Duodenal mucosa (tissue), 2 donors: Measurements from ENCODE around the gene RNF31.
"Not testable (repeated sequence)": the region's sequence is repeated elsewhere in the genome, so short reads cannot be mapped to it uniquely, and the experiment has no call there.

Source experiments
- H3K27ac ChIP-seq: one replicate; pipeline ENCODE4 v1.7.0; 2013; ENCODE audit warnings: low read depth, low read length
- H3K27me3 ChIP-seq, 2 donors: one replicate each; pipeline ENCODE4 v1.7.0; 2013; ENCODE audit warnings: low read length in 2 of 2, control low read depth in 1 of 2; ENCODE audit not compliant: insufficient read depth in 2 of 2, control insufficient read depth in 1 of 2
- H3K36me3 ChIP-seq, 2 donors: one replicate each; pipeline ENCODE4 v1.7.0; 2013; ENCODE audit warnings: low read length in 2 of 2, control low read depth in 1 of 2; ENCODE audit not compliant: insufficient read depth in 2 of 2, control insufficient read depth in 1 of 2
- H3K4me1 ChIP-seq, 2 donors: one replicate each; pipeline ENCODE4 v1.7.0; 2013; ENCODE audit warnings: low read length in 2 of 2, control low read depth in 1 of 2; ENCODE audit not compliant: insufficient read depth in 2 of 2, control insufficient read depth in 1 of 2
- H3K4me3 ChIP-seq, 2 donors: one replicate each; pipeline ENCODE4 v1.7.0; 2013; ENCODE audit warnings: low read length in 2 of 2, low read depth in 1 of 2
- H3K9ac ChIP-seq, 2 donors: one replicate each; pipeline ENCODE4 v1.7.0; 2013; ENCODE audit warnings: low read length in 2 of 2, low read depth in 1 of 2
- H3K9me3 ChIP-seq, 2 donors: one replicate each; pipeline ENCODE4 v1.7.0; 2013; ENCODE audit warnings: low read length in 2 of 2, control low read depth in 1 of 2; ENCODE audit not compliant: control insufficient read depth in 1 of 2

RNF31 gene

DNA sequence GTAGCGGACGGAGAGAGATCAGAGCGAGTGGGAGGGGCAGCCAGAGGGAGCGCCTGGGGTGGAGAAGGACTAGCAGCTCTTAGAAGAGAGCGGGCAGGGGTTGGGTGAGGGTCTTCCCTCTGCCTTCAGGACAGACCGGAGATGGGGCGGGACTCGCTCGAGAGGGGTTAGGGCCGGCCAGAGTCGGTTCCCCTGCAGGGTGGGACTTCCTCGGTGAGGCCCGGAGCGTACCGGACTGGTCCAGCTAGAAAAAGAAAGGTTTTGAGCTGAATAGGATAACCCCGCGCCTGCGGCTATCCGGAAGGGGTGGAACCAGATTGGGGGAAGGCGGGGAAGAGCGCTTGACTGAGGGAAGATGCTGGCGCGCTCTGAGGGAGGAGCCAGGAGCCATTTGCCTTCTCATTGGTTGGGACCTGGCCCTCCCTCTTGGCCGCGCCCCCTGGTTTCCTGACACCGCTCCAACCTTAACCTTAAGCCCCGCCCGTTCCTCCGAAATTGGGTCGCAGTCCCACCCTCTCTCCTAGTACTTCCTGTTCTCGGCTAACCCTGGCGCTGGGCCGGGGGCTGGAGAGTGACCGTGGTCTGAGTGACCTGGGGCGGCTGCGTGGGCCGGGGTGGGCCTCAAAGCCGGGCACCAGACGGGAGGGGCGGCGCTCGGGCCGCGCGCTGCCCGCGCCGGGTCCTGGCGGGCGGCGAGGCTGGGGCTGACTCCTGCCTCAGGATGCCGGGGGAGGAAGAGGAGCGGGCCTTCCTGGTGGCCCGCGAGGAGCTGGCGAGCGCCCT is at the start of gene RNF31:
Gene RNF31, plus strand, starts transcription at position 521 of the 783 bp plus-strand sequence. Its CDS starts 201 bp downstream, at position 722.
- Histone ChIP-seq H3K4me1 (peaks cover 47% of the 10 kb centered on the region in 2 donors), H3K36me3 (peaks cover 41 to 57% of the 10 kb centered on the region in 2 donors), H3K27me3 (no peaks in the 10 kb centered on the region)

DNA sequence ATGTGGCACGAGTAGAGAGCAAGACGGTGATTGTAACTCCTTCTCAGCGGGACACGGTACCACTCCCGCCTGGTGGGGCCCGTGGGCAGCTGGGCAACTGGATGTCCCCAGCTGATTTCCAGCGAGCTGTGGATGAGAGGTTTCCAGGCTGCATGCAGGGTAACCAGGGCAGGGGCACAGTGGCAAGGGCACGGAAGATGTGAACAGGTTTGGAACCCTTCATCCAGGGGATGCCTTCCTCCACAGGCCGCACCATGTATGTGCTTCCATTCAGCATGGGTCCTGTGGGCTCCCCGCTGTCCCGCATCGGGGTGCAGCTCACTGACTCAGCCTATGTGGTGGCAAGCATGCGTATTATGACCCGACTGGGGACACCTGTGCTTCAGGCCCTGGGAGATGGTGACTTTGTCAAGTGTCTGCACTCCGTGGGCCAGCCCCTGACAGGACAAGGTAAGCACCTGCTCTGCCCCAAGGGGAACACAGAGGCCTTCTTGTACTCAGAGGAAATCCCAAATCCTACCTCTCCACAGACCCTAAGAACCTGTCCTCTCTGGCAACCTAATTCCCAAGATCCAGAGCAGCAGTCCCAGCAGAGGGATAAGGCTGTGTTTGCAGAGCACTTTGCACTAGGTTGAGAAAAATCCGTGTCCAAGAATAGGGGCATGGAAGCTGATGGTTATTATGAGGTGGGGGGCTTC is 48.9 kb upstream of the RNF31 start:
- H3K4me1 ChIP-seq, result peaks cover 23 to 28% of the 10 kb centered on the region in 2 donors
- peak overlapping the region in 1 of 2 donors; percentile 6 for H3K9ac ChIP-seq
- H3K36me3 ChIP-seq, result peaks cover 50 to 59% of the 10 kb centered on the region in 2 donors
- H3K27me3 ChIP-seq, result no peaks in the 10 kb centered on the region
- H3K27ac ChIP-seq, result no peak overlapping the region
- no peak overlapping the region for H3K4me3 ChIP-seq
- H3K9me3 ChIP-seq, result no peaks in the 10 kb centered on the region

More for the DNA sequence above, at the start of gene RNF31:
- H3K27ac ChIP-seq, result peak within 1 kb of the TSS; percentile 94
- H3K4me3 ChIP-seq, result peak within 1 kb of the TSS; percentile 77 to 100
- peak within 1 kb of the TSS; percentile 94 to 95 for H3K9ac ChIP-seq
- no peaks in the 10 kb centered on the region for H3K9me3 ChIP-seq

DNA sequence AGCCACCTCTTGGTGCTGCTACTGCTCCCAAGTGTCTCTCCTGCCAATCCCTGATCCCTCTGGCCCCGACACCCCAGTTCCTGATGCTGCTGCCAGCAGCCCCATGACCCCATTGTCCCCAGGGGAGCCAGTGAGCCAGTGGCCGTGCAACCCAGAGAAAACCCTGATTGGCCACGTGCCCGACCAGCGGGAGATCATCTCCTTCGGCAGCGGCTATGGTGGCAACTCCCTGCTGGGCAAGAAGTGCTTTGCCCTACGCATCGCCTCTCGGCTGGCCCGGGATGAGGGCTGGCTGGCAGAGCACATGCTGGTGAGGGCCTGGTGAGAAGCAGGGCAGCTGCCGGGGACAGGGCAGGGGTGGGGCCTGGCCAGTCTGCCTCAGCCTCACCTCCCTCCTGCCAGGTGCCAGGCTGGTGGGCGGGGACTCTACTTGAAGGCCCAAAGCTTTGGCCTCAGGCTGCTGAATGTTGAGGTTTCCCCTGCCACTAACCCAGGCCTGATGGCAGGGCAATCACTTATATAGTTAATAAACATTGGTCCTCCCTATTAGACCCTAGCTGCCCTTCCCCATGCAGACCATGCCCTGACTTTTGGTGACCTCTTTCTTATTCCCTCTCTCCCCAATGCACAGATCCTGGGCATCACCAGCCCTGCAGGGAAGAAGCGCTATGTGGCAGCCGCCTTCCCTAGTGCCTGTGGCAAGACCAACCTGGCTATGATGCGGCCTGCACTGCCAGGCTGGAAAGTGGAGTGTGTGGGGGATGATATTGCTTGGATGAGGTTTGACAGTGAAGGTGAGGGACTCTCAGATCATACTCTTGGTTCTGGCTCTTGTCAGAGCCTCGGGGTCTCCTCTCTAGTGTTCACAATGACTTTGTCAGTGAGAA is 48.1 kb upstream of the RNF31 start:
- Histone ChIP-seq H3K9me3 (no peaks in the 10 kb centered on the region), H3K27ac (no peak overlapping the region), H3K4me3 (no peak overlapping the region), H3K27me3 (no peaks in the 10 kb centered on the region), H3K4me1 (peaks cover 21 to 28% of the 10 kb centered on the region in 2 donors), H3K9ac (no peak overlapping the region), H3K36me3 (peaks cover 57 to 67% of the 10 kb centered on the region in 2 donors)

DNA sequence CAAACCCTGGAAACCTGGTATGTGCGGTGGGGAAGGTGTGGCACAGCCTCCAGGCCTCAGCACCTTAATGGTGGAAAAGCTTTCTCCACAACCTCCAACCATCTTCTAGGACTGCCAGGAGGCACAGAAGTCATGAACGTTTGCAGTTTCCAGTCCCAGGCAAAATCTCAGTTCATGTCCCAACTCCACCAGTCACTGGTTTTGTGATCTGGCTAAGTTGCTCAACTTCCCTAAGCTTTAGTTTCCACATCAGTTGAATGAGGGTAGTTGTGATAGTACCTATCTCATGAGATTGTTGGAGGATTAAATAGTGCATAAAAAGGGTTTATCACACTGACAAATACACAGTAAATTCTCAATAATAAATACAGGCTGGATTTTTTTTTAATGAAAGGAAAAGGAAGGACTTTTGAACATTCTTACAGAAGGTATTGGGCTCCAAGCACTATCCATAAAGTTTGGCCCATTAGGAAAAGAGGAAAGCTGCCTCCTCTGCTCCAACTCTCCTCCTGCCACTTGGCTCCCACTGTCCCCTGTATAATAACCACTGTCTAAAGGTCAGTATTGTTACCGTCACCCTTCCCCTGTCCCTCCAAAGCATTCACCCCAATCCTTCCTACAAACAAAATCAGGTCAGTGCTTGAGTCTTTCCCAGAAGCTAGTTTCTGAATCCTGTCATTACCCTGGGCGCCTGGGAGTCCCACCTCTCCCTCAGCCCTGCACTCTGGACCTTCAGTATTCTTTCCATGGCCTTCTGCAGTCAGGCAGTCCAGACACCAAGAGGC is 46.9 kb upstream of the RNF31 start:
- Histone ChIP-seq H3K4me3 (no peak overlapping the region), H3K27ac (no peak overlapping the region), H3K4me1 (peaks cover 15 to 22% of the 10 kb centered on the region in 2 donors), H3K36me3 (peaks cover 57 to 72% of the 10 kb centered on the region in 2 donors), H3K9ac (no peak overlapping the region), H3K27me3 (no peaks in the 10 kb centered on the region), H3K9me3 (no peaks in the 10 kb centered on the region)

DNA sequence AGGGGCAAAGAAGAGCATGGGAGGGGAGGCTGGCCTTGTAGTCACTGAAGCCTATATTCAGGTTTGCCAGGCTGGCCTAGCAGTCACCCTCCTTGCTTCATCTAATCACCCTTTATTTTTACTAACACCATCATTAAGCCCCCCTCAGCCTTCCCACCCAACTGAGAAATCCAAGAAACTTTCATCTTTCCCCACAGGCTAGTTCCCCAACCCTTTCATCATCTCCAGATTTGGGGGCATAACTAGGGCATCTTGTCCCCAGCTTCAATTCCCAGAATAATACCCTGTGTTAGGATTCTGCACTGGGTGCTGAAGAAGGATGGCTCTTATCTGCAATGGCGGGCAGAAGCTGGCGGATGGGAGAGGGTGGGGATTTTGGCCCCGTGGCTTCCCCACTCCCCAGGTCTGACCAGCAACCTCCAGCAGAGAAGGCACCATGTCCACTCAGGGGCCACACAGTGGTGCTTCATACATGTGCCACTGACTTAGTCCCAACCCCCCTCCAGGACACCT is 46.3 kb upstream of the RNF31 start:
- Histone ChIP-seq H3K27ac (no peak overlapping the region), H3K27me3 (no peaks in the 10 kb centered on the region), H3K4me1 (peaks cover 9 to 17% of the 10 kb centered on the region in 2 donors), H3K9ac (no peak overlapping the region), H3K36me3 (peaks cover 57 to 72% of the 10 kb centered on the region in 2 donors), H3K9me3 (no peaks in the 10 kb centered on the region), H3K4me3 (no peak overlapping the region)

DNA sequence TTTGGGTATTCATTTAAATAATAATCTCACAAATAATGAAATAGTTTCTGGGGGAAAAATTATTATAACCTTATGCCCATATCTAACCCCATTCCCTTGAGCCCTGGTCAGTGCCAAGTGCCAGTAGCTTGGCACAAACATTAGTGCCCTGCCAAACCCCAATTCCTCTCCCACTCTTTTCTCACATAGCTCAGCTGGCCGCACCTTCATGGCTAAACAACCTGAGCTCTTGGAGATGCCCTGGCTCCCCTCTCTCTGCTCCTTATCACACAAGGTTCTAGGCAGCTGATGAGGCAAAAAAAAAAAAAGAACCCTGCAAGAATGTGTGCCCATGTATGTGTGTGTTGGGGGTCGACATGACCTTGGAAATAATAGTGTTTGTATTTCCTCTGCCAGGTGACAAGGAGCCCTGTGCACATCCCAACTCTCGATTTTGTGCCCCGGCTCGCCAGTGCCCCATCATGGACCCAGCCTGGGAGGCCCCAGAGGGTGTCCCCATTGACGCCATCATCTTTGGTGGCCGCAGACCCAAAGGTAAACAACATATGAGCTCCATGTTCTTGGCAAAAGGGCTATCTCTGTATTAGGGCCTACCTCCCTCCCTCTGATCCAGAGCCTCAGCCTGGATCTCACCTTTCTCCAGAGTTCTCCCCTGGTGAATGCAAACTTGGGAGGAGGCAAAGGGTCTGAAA is 44.8 kb upstream of the RNF31 start:
- H3K4me1 ChIP-seq, result peaks cover 5 to 19% of the 10 kb centered on the region in 2 donors
- peaks cover 57 to 64% of the 10 kb centered on the region in 2 donors for H3K36me3 ChIP-seq
- no peak overlapping the region for H3K27ac ChIP-seq
- H3K27me3 ChIP-seq, result no peaks in the 10 kb centered on the region
- no peak overlapping the region for H3K4me3 ChIP-seq
- no peak overlapping the region for H3K9ac ChIP-seq
- H3K9me3 ChIP-seq, result no peaks in the 10 kb centered on the region

DNA sequence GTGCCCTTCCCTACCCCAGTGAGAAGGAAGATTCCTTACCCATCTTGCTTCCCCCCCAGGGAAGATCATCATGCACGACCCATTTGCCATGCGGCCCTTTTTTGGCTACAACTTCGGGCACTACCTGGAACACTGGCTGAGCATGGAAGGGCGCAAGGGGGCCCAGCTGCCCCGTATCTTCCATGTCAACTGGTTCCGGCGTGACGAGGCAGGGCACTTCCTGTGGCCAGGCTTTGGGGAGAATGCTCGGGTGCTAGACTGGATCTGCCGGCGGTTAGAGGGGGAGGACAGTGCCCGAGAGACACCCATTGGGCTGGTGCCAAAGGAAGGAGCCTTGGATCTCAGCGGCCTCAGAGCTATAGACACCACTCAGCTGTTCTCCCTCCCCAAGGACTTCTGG is 43.8 kb upstream of the RNF31 start:
- Histone ChIP-seq H3K9me3 (no peaks in the 10 kb centered on the region), H3K27ac (no peak overlapping the region), H3K9ac (no peak overlapping the region), H3K4me1 (peaks cover 3 to 12% of the 10 kb centered on the region in 2 donors), H3K4me3 (no peak overlapping the region), H3K27me3 (no peaks in the 10 kb centered on the region), H3K36me3 (peaks cover 49 to 56% of the 10 kb centered on the region in 2 donors)

DNA sequence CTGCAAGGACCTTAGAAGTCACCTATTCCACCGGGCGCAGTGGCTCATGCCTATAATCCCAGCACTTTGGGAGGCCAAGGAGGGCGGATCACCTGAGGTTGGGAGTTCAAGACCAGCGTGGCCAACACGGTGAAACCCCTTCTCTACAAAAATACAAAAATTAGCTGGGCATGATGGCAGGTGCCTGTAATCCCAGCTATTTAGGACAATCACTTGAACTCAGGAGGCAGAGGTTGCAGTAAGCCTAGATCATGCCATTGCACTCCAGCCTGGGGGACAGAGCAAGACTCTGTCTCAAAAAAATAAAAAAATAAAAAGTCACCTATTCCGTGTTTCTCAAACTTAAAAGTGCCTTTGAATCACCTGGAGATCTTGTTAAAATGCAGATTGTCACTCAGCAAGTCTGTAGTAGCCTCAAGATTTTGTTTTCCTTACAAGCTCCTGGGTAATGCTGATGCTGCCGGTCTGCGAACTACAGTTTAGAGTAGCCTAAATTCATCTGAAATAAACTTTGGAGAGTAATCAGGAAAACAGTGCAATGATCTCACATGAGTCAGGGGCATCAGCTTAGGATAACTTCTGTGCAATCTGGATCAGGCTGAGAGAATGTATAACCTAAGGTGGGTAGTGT is 41.6 kb upstream of the RNF31 start:
- not testable (repeated sequence) for H3K27me3 ChIP-seq

More for the DNA sequence above, 41.6 kb upstream of the RNF31 start:
- Histone ChIP-seq H3K4me1 (peaks cover 17 to 18% of the 10 kb centered on the region in 2 donors), H3K36me3 (peaks cover 29 to 36% of the 10 kb centered on the region in 2 donors)
- H3K9me3 ChIP-seq, H3K27ac ChIP-seq, H3K9ac ChIP-seq, H3K4me3 ChIP-seq: not testable (repeated sequence)
